ENCODE results near the gene RNF182.
"Not testable (repeated sequence)": the region's sequence is repeated elsewhere in the genome, so short reads cannot be mapped to it uniquely, and the experiment has no call there.

RNF182 gene

GRCh38 chr6:14004258-14004657 is 79.5 kb downstream of the RNF182 start:
- DNase-seq = no peak

DNA sequence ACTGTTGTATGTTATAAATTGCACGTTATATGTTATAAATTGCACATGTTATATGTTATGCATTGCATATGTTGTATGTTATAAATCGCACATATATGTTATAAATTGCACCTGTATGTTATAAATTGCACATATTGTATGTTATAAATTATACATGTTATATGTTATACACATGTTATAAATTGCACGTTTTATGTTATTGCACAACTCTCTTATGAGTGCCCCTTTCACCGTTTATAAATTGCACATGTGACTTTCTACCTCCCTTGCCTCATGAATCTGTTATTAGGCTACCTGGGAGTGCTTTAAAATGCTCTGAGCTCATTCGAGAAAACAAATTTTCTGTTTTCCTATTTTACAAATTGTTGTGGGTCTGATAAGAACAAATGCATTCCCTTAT is 84.1 kb downstream of the RNF182 start:
- DNase-seq = no peak

DNA sequence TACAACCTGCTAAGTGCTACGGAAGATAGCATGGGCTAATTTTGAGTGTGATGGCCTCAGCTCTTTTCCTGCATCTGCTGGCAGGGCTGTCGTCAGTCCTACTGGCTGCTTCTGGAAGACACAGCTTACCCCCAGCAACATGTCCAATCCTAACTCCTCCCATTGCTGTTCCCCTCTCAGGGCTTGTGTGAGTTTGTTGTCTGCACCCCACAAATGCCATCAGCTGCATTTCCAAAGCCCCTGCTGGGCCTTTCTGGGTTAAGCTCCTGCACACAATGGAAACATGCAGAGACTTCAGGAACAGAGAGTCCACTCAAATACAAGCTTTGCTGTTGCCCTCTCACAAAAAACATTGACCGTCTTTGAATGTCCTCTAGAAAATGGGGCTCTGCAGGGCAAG is 84.7 kb downstream of the RNF182 start:
- DNase-seq = no peak

DNA sequence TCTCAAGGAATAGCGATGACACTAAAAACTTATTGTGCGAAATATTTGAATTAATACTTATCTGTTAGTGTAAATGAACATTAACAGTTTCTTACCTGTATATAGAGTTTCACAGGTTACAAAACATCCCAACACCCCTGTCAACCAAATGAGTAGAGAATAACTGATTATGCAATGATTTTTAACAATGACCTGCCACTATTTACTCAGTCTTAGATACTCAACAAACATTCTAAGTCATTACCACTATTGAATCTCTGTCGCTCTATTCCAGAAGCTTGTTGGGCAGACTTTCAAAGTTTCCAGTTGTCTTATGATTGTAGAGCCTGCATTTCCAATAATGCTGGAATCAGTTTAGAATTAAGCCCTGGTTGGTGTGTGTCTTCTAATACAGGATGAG is 85.5 kb downstream of the RNF182 start:
- DNase-seq = no peak

GRCh38 chr6:14012313-14013030 is 87.7 kb downstream of the RNF182 start:
- no peak for DNase-seq

DNA sequence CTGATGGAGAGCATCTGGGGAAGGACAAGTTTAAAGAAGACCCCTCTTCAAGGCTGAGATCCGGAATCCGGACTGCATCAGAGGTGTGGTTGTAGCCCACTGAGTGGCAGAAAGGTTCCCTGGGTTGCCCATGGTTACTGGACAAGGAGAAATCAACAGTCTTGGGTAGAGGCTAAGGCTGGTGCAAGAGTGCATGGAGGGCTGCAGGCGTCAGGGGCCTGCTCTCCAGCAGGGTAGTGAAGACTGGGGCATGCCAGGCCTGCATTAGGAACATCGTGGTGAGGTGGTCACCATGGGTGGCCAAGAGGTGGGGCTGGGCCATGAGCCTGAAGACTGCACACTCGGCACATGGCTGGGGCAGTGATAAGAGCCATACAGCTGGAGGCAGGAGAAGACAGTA is 91.2 kb downstream of the RNF182 start:
- no peak for DNase-seq

DNA sequence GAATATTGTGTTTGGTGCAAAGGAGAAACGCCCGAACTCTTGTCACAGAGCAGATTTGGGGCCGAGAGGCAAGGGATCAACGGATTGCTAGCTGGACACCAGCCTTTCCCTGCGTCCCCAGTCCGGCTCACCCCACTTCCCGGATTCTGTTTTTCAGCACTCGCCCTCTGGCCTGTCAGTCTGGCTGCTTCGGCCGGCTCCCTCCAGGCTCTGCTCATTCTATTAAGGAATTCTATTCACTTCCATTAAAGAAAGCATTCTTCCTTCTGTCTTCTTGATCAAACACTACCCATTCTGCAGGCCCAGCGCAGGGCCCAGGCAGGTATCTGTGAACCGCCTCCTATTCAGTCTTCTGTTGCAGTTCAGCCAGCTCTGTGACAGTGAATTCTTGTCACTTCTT is 91.7 kb downstream of the RNF182 start:
- DNase-seq = no peak

- DNase-seq = no peak
Measured at GRCh38 chr6:14016935-14017625, 92.3 kb downstream of the RNF182 start.

GRCh38 chr6:14017626-14018475 is 93.1 kb downstream of the RNF182 start:
- no peak for DNase-seq

DNA sequence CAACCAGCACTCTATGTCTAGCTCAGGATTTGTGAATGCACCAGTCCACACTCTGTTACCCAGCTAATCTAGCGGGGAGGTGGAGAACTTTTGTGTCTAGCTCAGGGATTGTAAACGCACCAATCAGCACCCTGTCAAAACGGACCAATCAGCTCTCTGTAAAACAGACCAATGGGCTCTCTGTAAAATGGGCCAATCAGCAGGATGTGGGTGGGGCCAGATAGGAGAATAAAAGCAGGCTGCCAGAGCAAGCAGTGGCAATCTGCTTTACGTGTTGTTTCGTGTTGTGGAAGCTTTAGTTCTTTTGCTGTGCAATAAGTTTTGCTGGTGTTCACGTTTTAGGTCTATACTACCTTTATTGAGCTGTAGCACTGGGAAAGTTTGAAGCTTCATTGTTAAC is 93.8 kb downstream of the RNF182 start:
- not testable (repeated sequence) for DNase-seq

DNA sequence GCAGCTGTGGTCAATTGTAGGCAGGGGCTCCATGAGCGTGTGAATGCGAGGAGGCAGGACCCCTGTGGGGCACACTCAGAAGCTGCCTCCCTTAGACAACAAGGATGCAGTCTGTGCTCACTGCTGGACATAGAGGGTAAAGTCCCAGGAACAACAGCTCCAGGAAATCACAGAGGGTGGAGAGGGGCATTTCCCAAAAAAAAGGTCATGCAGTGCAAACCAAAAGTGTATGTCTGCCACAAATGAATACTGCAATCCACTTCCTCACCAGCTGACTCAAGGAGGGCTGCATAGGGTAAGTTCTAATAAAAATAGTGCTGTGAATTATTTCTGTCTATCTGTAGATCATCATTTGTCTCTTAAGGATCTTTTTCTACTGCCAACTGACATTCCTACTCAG is 95.8 kb downstream of the RNF182 start:
- no peak for DNase-seq

DNA sequence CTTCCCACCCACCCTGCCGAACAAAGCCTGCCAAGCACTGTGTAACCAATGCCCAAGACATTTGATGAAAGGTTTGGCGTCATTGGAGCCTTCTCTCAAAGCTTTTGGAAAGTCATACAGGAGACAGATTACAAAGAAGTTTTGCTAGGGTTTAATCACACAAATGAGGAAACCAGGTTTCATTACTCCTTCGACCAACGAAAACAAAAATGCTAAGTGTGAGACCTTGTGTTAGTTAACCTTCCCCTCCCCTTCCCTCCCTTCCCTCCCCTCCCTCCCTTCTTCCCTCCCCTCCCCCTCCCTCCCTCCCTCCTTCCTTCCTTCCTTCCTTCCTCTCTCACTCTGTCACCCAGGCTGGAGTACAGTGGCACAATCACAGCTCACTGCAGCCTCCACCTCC is 96.7 kb downstream of the RNF182 start:
- DNase-seq = no peak

DNA sequence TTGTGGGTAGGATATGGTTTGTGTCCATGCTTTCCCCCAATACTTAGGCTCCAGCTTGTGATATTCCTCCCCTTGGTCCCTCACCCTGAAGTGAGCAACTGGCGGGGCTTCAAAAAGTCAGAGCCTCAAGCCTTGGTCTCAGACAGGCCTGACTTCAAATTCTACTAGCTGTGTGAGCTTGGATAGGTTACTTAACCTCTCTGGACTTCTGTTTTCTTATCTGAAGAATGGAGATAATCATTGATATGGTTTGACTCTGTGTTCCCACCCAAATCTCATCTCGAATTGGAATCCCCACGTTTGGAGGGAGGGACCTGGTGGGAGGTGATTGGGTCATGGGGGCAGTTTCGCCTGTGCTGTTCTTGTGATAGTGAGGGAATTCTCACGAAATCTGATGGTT is 97.9 kb downstream of the RNF182 start:
- no peak for DNase-seq

DNA sequence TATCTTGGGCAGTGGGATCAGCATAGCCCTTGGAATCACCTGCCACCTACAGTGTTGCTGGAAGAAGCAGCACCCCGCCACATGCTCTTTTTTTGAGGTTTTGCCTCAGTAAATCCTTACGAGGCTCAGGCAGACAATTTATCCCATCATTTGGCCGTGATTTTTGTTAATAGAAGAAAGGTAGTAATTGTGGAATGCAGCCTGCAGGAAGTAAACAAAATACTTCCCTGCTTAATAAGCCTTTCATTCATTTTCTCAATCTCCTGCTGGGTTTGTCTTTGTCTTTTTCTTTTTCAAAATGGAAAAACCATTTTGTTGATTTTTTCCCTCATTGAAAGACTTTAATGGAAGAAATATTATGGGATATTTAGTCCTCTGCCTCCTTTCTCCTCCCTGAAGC is 99.1 kb downstream of the RNF182 start:
- DNase-seq = no peak

DNA sequence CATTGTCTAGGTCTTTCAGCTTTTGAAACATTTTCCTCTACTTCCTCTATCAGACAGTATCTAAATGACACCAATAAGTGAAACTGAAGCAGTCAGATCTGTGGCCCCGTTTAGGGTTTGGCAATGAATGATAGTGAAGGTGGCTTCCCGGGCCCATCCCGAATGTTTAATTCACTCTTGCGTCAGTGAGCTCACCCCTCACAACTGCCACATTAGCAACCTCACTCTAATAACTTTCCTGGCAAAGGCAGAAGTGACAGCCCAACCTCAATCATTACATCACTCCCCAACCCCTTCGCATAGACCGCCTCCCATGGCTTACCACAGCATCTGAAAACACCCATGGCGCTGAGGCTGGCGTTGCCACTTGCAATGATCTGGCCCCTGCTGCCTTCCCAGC is 100.4 kb downstream of the RNF182 start:
- DNase-seq = peak; percentile 22

GRCh38 chr6:14026831-14027539 is 102.2 kb downstream of the RNF182 start:
- no peak for DNase-seq

- no peak for DNase-seq
Measured at GRCh38 chr6:14028631-14029030, 103.9 kb downstream of the RNF182 start.

DNA sequence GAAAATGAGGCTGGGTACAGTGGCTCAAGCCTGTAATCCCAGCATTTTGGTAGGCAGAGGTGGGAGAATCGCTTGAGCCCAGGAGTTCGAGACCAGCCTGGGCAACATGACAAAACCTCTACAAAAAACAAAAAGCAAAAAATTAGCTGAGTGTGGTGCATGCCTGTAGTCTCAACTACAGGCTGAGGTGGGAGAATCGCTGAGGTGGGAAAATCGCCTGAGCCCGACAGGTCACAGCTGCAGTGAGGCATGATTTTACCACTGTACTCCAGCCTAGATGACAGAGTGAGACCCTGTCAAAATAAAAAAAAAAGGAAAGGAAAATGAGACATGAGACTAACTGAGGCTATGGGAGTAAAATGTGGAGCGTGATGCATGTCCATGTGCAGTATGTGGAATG is 104.9 kb downstream of the RNF182 start:
- no peak for DNase-seq

Measured in CD4-positive, alpha-beta T cell treated with Interleukin-17A for 1 hour (primary cell).